ENCODE results near the gene DOCK3.

DOCK3 gene

DNA sequence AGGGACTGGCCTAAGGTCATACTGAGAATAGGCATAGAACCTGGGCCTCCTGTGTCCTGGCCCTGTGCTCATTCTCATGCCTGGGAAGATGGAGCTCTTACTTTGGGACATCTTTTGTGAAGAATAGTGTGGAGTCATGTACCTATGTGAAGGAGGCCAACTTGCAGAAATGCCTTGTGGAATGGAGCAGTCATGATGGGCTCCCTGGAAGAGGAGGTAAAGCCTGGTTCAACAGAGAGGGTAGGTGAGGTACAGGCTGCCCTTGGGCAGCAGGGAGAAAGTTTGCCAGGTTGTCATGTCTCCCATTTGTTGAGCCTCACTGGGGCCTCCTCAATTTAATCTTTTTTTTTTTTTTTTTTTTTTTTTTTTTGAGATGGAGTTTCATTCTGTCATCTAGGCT, 39.7 kb upstream of the DOCK3 start:
- DNase-seq (ENCODE audit: insufficient read length) (no peak), FAIRE-seq (no peak)
- TF ChIP-seq TAF1 (IDR thresholded peaks at IDR 0.05; ENCODE audit: borderline replicate concordance, low read depth, low read length): no peak
- no peak for TF ChIP-seq POLR2AphosphoS5 (IDR thresholded peaks at IDR 0.05; ENCODE audit: low read depth, low read length)
- TF ChIP-seq POLR2A (IDR thresholded peaks at IDR 0.05; ENCODE audit: low read depth, low read length): no peak

DNA sequence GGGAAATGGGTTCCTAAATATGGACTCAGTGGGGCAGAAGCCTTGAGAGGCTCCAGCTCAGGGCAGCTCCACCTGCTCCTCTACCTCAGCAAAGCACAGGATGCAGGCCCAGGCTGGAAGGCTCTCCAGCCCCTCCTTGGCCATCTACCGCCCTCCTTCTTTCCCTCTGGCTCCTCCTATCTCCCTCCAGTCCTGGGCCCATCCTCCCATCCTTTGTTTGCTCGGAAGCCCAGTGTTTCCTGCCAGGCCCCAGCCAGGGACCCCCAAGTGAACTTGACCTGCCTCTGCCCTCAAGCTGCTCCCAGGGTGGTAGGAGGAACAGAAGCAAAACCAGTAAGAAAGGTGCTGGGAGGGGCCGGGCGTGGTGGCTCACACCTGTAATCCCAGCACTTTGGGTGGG, 37.7 kb upstream of the DOCK3 start:
- DNase-seq (ENCODE audit: insufficient read length) (no peak), FAIRE-seq (no peak)
- no peak for TF ChIP-seq POLR2A (IDR thresholded peaks at IDR 0.05; ENCODE audit: low read depth, low read length)
- no peak for TF ChIP-seq TAF1 (IDR thresholded peaks at IDR 0.05; ENCODE audit: borderline replicate concordance, low read depth, low read length)
- TF ChIP-seq POLR2AphosphoS5 (IDR thresholded peaks at IDR 0.05; ENCODE audit: low read depth, low read length): no peak

DNA sequence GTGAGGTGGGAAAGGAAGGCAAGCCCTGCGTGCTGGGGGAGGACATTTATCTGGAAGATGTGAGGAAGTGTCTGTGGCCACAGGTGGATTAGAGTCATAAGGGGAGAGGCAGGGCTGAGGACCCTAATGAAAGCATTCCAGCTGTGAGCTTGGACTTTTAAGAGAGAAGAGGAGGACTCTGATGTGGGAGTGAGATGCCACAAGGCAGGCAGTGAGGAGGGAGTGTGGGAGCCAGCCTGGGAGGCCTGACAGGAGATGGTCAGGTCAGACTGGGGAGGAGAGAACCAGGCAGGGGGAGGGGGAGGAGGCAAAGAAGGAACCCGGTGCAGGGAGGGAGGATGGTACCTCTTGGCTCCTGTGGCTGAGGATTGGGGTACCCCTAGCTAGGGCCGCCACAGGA, 36.8 kb upstream of the DOCK3 start:
- TF ChIP-seq POLR2AphosphoS5 (IDR thresholded peaks at IDR 0.05; ENCODE audit: low read depth, low read length): no peak
- TF ChIP-seq TAF1 (IDR thresholded peaks at IDR 0.05; ENCODE audit: borderline replicate concordance, low read depth, low read length): no peak
- TF ChIP-seq POLR2A (IDR thresholded peaks at IDR 0.05; ENCODE audit: low read depth, low read length): no peak
- no peak for DNase-seq (ENCODE audit: insufficient read length)
- no peak for FAIRE-seq

DNA sequence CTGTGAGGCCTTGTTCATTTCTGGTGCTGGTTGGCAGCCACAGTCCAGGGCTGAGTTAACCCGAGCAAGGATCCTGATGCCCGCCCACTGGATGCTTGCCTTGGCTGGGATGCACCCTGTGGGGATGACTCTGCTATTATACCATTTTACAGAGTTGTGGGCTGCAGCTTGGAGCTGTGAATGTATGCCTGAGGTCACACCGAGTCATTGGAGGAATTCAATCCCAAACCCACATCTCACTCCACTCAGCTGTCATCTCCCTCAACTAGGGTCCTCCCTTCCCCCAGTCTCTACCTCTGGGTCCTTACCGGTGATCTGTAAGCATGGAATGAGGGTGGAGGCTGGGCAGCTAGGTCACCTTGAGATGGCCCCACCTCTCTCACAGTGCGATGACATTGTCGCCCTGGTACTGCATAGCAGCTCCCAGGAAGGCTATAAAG, 35.7 kb upstream of the DOCK3 start:
- DNase-seq (ENCODE audit: insufficient read length): no peak
- TF ChIP-seq TAF1 (IDR thresholded peaks at IDR 0.05; ENCODE audit: borderline replicate concordance, low read depth, low read length) (no peak), POLR2A (IDR thresholded peaks at IDR 0.05; ENCODE audit: low read depth, low read length) (no peak), POLR2AphosphoS5 (IDR thresholded peaks at IDR 0.05; ENCODE audit: low read depth, low read length) (no peak)
- no peak for FAIRE-seq

DNA sequence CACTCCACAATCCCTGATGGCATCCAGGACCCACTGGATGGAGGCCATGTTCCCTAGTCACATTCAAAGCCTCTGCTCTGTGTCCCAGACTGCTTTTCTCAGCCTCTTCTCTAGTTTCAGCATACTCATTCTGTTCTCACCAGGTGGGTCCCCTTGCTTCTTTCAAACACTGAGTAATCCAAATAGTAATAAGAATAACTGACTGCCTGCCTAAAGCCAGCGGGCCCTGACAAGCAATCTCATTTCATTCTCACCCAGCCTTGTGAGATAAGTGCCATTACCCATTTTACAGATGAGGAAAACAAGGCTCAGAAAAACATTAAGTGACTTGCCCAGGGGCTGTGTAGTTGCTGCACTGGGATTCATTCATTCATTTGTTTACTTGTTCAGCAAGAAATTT, 32.3 kb upstream of the DOCK3 start:
- TF ChIP-seq POLR2AphosphoS5 (IDR thresholded peaks at IDR 0.05; ENCODE audit: low read depth, low read length) (no peak), POLR2A (IDR thresholded peaks at IDR 0.05; ENCODE audit: low read depth, low read length) (no peak), TAF1 (IDR thresholded peaks at IDR 0.05; ENCODE audit: borderline replicate concordance, low read depth, low read length) (no peak)
- DNase-seq (ENCODE audit: insufficient read length) (no peak), FAIRE-seq (no peak)

DNA sequence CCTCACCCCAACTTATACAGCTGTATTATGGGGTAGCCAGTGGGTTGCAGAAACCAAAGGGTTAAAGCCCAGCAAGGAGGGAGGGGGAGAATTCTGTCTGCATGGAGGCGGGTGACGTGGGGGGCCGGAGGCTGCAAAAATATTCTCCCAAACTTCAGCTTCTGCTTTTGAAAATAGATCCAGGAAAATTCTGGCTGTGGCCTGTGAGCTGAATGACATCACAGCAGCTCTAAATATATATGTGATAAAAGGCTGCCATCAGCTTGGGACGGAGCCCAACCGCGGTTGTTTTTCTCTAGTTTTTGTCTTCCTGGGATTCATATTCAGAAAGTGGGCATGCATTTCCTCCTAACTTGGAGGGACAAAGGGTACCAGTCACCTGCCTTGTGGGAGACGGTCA, 30.2 kb upstream of the DOCK3 start:
- DNase-seq (ENCODE audit: insufficient read length) (no peak), FAIRE-seq (no peak)
- TF ChIP-seq POLR2A (IDR thresholded peaks at IDR 0.05; ENCODE audit: low read depth, low read length) (no peak), POLR2AphosphoS5 (IDR thresholded peaks at IDR 0.05; ENCODE audit: low read depth, low read length) (no peak), TAF1 (IDR thresholded peaks at IDR 0.05; ENCODE audit: borderline replicate concordance, low read depth, low read length) (no peak)

DNA sequence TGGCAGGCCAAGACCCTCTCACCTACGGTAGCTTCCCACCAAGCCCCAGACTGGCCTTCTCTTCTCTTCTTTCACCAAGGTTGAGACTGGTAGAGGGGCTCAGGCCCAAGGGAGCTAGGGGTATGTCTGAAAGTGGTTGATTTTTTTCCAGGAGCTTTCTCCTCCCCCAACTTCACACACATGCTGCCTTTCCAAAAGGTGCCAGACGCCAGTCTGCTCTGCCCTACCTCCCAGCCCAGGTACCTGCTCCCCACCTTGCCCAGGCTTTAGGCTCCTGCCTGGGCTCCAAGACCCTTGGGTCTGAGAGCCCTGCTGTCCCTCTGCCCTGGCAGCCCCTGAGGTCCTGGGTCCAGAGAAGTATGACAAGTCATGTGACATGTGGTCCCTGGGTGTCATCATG, 29.3 kb upstream of the DOCK3 start:
- FAIRE-seq (no peak), DNase-seq (ENCODE audit: insufficient read length) (no peak)
- TF ChIP-seq TAF1 (IDR thresholded peaks at IDR 0.05; ENCODE audit: borderline replicate concordance, low read depth, low read length) (no peak), POLR2A (IDR thresholded peaks at IDR 0.05; ENCODE audit: low read depth, low read length) (no peak), POLR2AphosphoS5 (IDR thresholded peaks at IDR 0.05; ENCODE audit: low read depth, low read length) (no peak)

DNA sequence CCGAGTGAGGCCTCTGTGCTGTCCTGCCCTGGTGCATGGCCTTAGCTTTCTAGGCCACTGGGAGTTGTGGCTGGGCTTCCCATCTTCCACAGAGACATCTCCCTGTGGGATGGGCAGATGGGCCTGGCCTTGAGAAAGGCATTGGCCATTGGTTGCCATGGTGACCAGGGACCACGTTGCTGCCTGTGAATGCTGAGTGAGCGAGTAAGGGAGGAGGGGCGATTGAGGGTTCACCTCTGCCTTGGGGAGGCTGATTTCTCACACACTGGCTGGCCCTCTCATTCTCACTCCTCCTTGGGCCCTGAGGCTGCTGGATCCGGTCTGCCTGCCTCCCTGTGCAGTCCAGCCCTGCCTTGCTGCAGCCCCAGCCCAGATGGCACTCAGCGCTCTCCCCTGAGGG, 26.4 kb upstream of the DOCK3 start:
- FAIRE-seq: no peak
- TF ChIP-seq POLR2A (IDR thresholded peaks at IDR 0.05; ENCODE audit: low read depth, low read length) (no peak), POLR2AphosphoS5 (IDR thresholded peaks at IDR 0.05; ENCODE audit: low read depth, low read length) (no peak), TAF1 (IDR thresholded peaks at IDR 0.05; ENCODE audit: borderline replicate concordance, low read depth, low read length) (no peak)
- DNase-seq (ENCODE audit: insufficient read length): no peak

DNA sequence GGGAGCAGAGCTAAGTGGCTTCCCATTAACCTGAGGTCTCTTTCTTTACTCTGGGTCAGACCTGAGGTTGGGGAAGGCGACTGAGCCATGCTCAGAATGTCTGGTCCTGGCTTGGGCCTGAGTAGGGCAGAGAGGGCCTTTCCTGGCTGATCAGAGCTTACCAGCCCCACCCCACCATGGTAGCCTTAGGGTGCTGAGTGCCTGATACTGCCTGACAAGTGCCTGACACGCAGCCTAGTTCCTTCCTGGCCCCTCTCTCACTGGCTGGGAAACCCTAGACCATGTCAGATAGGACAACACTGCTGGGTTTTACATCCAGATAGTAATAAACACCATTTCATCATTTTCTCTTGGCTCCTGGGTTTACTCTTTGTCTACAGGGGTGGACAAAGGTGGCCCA, 25.8 kb upstream of the DOCK3 start:
- no peak for FAIRE-seq
- no peak for TF ChIP-seq POLR2AphosphoS5 (IDR thresholded peaks at IDR 0.05; ENCODE audit: low read depth, low read length)
- no peak for TF ChIP-seq POLR2A (IDR thresholded peaks at IDR 0.05; ENCODE audit: low read depth, low read length)
- TF ChIP-seq TAF1 (IDR thresholded peaks at IDR 0.05; ENCODE audit: borderline replicate concordance, low read depth, low read length): no peak
- no peak for DNase-seq (ENCODE audit: insufficient read length)

DNA sequence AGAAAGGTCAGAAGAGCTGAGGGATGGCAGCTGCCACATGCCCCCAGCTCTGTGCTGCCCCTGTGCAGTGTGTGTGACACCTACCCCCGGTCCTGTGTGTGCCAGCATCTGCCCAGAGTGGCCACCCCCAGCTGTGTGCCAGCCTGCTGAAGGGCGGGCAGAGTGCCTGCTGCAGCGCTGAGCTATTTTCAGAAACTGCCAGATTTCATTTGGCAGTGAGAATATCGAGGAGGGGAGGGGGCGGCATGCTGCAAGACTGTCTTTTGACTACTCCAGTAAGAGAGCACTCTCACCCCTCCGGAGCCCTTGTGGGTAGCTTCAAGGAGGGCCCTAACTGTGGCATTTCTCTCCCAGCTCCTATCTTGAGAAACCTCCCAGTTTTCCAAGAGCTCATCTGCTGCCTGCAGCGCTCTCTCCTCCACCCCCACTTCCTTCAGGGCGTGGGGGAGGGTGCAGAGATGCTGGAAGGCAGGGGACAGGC, 25.2 kb upstream of the DOCK3 start:
- TF ChIP-seq POLR2AphosphoS5 (IDR thresholded peaks at IDR 0.05; ENCODE audit: low read depth, low read length) (no peak), TAF1 (IDR thresholded peaks at IDR 0.05; ENCODE audit: borderline replicate concordance, low read depth, low read length) (no peak), POLR2A (IDR thresholded peaks at IDR 0.05; ENCODE audit: low read depth, low read length) (no peak)
- FAIRE-seq (no peak), DNase-seq (ENCODE audit: insufficient read length) (no peak)

DNA sequence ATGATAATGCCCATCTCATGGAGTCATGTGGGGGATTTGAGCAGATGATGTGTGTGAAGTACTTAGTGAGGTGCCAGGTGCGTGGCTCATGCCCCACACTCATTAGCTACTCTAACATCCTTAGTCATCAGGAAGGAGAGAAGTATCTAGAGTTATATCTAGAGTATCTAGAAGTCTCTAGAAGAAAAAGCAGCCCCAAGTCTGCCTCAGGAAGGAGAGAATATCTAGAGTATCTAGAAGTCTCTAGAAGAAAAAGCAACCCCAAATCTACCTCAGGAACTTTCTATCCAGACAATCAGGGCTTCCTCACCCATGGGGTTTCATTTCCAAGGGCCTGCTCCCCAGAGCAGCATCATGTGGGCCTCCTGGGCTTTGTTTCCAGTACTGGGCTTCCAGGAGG, 24.7 kb upstream of the DOCK3 start:
- TF ChIP-seq POLR2AphosphoS5 (IDR thresholded peaks at IDR 0.05; ENCODE audit: low read depth, low read length) (no peak), TAF1 (IDR thresholded peaks at IDR 0.05; ENCODE audit: borderline replicate concordance, low read depth, low read length) (no peak), POLR2A (IDR thresholded peaks at IDR 0.05; ENCODE audit: low read depth, low read length) (no peak)
- FAIRE-seq (no peak), DNase-seq (ENCODE audit: insufficient read length) (no peak)

DNA sequence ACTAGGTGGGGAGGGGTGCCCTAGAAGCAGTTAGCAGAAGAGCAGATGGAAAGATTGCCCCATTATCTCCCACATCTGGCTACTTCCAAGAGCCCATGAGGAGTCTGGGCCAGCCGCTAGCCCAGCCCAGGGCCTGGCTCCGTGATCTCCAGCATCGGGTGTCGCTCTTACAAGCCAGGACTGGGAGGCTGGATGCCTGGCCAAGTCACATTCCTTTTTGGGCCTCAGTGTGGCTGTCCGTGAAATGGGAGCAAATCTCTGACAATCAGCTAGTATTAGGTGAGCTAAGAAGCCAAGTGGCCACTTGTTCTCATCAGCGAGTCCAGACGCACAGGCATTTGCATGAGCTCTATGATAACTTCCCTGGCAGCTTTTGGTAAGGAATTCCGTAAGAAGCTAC, 23.3 kb upstream of the DOCK3 start:
- TF ChIP-seq POLR2A (IDR thresholded peaks at IDR 0.05; ENCODE audit: low read depth, low read length) (no peak), TAF1 (IDR thresholded peaks at IDR 0.05; ENCODE audit: borderline replicate concordance, low read depth, low read length) (no peak), POLR2AphosphoS5 (IDR thresholded peaks at IDR 0.05; ENCODE audit: low read depth, low read length) (no peak)
- no peak for DNase-seq (ENCODE audit: insufficient read length)
- no peak for FAIRE-seq
